T-helper 2 cell treated with Interferon-gamma antibody and Interleukin-4, amounts not matched to agents 5 μg/mL and 100 μg/mL, for 36 hours (primary cell): Measurements from ENCODE around the gene U2AF1.
"Not testable (repeated sequence)": the region's sequence is repeated elsewhere in the genome, so short reads cannot be mapped to it uniquely, and the experiment has no call there.

Experiments used
- DNase-seq: peaks from one replicate; pipeline ENCODE4 v3.0.0; 2021; ENCODE audit warnings: low spot score
- H3K27ac Mint-ChIP-seq: one replicate; pipeline ENCODE4 v1.8.0; 2021; ENCODE audit warnings: mild to moderate bottlenecking, mixed read lengths
- H3K27me3 Mint-ChIP-seq: one replicate; pipeline ENCODE4 v1.8.0; 2021; ENCODE audit warnings: low read depth, mixed read lengths
- H3K36me3 Mint-ChIP-seq: one replicate; pipeline ENCODE4 v1.8.0; 2021; ENCODE audit warnings: low read depth, mixed read lengths
- H3K4me1 Mint-ChIP-seq: one replicate; pipeline ENCODE4 v1.8.0; 2021; ENCODE audit warnings: low read depth, mixed read lengths
- H3K4me3 Mint-ChIP-seq: one replicate; pipeline ENCODE4 v1.8.0; 2022; ENCODE audit warnings: mild to moderate bottlenecking, moderate library complexity, mixed read lengths
- H3K9me3 Mint-ChIP-seq: one replicate; pipeline ENCODE4 v1.8.0; 2021; ENCODE audit warnings: mixed read lengths

U2AF1 gene, protein sequence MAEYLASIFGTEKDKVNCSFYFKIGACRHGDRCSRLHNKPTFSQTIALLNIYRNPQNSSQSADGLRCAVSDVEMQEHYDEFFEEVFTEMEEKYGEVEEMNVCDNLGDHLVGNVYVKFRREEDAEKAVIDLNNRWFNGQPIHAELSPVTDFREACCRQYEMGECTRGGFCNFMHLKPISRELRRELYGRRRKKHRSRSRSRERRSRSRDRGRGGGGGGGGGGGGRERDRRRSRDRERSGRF

DNA sequence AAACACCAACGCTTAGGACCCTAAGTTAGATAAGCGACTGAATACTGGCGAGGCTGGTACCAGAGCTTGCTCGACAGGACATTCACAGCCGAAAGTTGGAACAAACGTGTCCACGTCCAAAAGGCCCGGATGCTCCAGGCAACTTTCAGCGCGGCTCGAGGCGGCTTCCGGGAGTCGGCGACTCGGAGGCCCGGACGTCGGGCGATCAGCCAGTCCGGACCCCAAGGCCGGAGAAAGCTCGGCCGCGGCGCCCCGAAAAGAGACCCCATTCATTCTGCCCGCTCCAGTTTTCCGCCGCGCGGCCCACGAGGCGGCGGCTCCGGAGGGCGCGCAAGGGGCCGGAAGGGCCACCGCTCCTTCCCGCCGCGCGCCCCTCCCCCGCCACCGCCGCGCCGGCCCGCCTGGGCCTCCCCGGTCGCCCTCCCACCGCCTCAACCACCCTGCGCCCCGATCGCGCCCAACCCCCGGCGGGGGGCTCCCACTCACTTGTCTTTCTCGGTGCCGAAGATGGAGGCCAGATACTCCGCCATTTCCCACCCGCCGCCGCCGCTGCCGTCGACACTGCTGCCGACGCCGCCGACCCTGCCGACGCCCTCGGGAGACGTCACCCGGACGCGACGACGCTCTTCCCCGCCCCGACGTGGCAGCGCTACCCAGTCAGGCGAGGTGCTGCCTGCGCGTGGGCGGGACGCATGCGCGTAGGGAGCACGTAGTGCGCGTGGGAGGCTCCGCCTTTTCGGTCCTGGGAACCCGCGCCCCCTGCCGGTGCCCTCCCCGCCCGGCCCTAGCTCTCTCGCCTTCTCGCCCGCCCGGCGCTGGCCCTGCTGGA, at the start of gene U2AF1:
TSS of gene U2AF1 (minus strand) at position 606 of the 829 bp plus-strand sequence. CDS start at position 530, 76 bp downstream.
- H3K27ac Mint-ChIP-seq, H3K27me3 Mint-ChIP-seq, H3K4me3 Mint-ChIP-seq, H3K9me3 Mint-ChIP-seq, H3K4me1 Mint-ChIP-seq, DNase-seq, H3K36me3 Mint-ChIP-seq: not testable (repeated sequence)

DNA sequence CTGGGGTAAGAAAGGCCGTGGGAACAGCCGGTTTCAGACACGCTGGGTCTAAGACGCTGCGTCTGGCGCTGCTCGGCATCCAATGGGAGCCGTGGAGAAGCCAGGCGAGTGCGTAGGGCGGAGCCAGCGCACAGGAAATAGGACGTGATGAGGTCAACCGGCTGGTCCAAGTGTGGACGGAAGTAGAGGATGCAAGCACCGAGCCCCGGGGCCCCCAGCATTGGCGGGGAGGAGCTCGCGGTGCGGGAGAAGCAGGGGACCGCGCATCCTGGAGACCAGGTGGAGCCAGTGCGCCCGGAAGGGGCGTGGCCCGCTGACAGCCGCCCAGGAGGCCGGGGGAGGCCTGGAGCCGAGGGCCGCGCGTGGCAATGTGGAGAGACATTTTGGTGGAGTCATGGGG, 46.2 kb upstream of the U2AF1 start:
- not testable (repeated sequence) for H3K9me3 Mint-ChIP-seq, H3K4me1 Mint-ChIP-seq, H3K27me3 Mint-ChIP-seq, H3K36me3 Mint-ChIP-seq, DNase-seq, H3K4me3 Mint-ChIP-seq, H3K27ac Mint-ChIP-seq

DNA sequence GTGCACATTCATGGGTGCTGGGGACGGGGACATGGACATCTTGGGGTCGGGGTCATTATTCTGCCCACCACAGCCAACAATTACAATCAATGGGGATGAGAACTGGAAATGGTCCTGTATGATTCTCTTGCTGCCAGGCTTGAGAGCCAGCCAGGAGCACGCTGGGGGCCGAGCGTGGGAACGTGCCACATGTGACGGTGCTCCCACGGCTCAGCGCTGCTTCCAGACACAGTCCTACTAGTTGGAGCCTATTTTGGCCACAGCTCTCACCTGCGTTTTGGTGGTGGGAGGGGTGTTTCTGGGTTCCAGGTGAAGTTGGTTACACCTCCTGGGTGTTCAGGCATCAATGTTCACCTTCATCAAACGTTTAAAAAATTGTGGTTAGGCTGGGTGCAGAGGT, 42.0 kb upstream of the U2AF1 start:
- not testable (repeated sequence) for H3K4me1 Mint-ChIP-seq, DNase-seq, H3K27me3 Mint-ChIP-seq, H3K27ac Mint-ChIP-seq, H3K4me3 Mint-ChIP-seq, H3K36me3 Mint-ChIP-seq, H3K9me3 Mint-ChIP-seq

DNA sequence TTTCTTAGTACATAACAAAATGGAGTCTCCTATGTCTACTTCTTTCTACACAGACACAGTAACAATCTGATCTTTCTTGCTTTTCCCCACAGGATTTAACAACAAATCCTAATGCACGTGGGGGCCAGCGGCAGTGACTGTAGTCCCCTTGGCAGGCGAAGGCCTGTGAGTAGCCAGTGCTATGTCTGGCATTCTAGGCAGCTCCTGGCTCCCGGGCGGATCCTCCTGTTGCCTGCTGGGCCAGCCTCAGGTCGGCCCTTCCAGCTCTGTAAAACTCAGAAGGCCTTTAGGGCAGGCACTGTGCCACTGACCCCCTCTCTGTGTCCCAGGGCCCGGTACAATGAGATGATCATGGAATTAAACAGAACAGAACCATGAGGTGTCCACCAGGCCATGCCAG, 40.6 kb upstream of the U2AF1 start:
- not testable (repeated sequence) for H3K4me1 Mint-ChIP-seq, H3K27me3 Mint-ChIP-seq, H3K27ac Mint-ChIP-seq, DNase-seq, H3K9me3 Mint-ChIP-seq, H3K4me3 Mint-ChIP-seq, H3K36me3 Mint-ChIP-seq

DNA sequence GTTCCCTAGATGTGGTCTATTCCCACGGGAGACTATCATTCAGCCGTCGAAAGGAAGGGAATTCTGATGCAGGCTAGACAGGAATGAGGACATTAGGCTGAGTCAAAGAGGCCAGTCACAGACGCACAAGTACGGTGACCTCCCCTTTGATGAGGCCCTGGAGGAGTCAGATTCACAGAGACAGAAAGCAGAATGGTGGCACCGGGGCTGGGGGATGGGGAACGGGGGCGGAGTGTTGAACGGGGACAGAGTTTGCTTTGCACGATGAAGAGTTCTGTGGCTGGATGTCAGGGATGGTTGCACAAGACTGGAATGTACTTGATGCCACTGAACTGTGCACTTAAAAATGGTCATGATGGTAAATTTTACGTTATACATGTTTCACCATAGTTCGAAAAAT, 39.3 kb upstream of the U2AF1 start:
- H3K27me3 Mint-ChIP-seq, H3K4me3 Mint-ChIP-seq, H3K4me1 Mint-ChIP-seq, H3K9me3 Mint-ChIP-seq, H3K27ac Mint-ChIP-seq, DNase-seq, H3K36me3 Mint-ChIP-seq: not testable (repeated sequence)

DNA sequence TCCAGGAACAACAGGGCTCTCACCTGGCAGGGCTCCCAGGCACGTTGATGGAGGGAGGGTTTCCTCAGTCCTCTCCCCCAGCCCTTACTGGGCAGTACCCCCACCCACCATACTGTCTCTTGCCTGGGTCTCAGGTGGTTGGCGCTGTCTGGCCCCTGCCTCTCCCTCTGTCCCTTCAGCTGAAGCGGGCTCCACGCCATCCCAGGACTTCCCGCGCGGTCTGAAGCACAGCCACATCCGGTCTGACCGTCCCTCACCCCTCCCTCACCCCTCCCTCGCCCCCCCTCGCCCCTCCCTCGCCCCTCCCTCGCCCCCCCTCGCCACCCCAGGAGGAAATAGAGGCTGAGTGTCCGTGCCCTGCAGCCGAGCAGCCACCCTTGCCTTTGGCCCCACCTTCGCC, 34.0 kb upstream of the U2AF1 start:
- H3K36me3 Mint-ChIP-seq, H3K4me1 Mint-ChIP-seq, H3K27ac Mint-ChIP-seq, H3K4me3 Mint-ChIP-seq, H3K9me3 Mint-ChIP-seq, DNase-seq, H3K27me3 Mint-ChIP-seq: not testable (repeated sequence)

DNA sequence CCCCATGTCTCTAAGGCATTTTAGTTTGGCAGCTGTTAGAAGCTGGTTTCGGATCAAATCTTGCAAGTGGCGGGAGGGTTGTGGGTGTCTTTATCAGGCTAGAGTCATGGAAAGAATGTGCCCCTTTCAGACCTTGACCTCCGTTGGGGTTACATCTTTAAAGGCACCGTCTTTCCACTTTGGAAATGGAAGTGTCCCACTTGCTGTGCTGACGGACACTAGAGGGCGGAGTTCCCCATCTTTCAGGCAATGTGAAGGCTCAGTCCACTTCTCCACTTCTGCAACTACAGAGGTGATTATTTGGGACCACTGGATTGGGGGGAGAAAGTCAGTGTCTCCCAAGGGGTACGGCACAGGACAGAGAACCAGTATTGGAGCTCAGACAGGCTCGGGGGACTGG, 31.6 kb upstream of the U2AF1 start:
- not testable (repeated sequence) for H3K9me3 Mint-ChIP-seq, H3K27me3 Mint-ChIP-seq, H3K4me1 Mint-ChIP-seq, H3K36me3 Mint-ChIP-seq, DNase-seq, H3K27ac Mint-ChIP-seq, H3K4me3 Mint-ChIP-seq

DNA sequence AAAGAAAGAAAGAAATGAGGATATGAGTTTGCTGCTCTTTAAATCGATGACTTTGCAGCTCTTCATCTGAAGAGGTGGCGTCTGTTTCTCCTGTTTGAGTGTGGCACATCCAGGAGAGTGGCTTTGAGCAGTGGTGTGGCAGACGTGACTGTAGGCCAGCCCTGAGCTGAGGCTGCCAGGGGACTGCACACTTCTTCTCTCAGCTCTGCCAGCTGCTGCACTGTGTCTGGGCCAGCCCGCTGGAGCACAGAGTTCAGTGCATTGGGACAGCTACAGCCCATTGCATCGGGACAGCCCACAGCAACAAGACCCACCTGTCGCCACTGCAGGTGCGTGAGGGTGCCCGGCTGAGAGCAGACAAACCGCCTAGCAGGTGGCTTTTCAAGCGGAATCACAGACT, 27.1 kb upstream of the U2AF1 start:
- not testable (repeated sequence) for H3K27me3 Mint-ChIP-seq, H3K4me3 Mint-ChIP-seq, H3K4me1 Mint-ChIP-seq, H3K27ac Mint-ChIP-seq, DNase-seq, H3K9me3 Mint-ChIP-seq, H3K36me3 Mint-ChIP-seq

DNA sequence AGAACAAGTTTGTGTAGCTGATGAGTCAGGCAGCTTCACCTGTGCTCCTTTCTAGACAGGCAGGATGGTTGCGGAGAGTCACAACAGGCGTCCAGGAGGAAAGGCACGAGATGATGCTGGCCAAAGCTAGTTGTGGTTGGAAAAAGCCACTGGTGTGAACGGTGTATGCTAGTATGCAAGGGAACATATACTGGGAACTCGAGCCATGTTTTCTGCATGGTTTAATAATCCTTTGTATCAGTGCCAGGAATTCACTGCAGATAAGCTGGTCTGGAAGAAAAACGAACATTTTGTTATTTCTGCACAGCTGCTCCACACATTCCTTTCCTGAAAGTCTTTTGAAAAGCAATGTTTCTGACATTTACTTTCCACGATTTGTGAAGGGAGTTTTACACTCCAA, 22.7 kb upstream of the U2AF1 start:
- not testable (repeated sequence) for H3K27ac Mint-ChIP-seq, H3K4me1 Mint-ChIP-seq, H3K27me3 Mint-ChIP-seq, H3K4me3 Mint-ChIP-seq, DNase-seq, H3K36me3 Mint-ChIP-seq, H3K9me3 Mint-ChIP-seq

DNA sequence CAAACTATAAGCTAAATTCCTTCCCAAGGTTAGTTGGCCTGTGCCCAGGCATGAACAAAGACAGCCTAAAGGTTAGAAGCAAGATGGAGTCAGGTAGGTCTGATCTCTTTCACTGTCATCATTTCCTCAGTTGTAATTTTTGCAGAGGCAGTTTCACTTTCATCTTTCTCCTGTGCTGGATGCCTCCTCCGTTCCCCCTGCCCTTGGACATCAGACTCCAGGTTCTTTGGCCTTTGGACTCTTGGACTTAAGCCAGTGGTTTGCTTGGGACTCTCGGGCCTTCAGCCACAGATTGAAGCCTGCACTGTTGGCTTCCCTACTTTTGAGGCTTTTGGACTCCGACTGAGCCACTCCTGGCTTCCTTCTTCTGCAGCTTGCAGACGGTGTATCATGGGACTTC, 8.6 kb upstream of the U2AF1 start:
- not testable (repeated sequence) for H3K27me3 Mint-ChIP-seq, DNase-seq, H3K9me3 Mint-ChIP-seq, H3K36me3 Mint-ChIP-seq, H3K27ac Mint-ChIP-seq, H3K4me1 Mint-ChIP-seq, H3K4me3 Mint-ChIP-seq

DNA sequence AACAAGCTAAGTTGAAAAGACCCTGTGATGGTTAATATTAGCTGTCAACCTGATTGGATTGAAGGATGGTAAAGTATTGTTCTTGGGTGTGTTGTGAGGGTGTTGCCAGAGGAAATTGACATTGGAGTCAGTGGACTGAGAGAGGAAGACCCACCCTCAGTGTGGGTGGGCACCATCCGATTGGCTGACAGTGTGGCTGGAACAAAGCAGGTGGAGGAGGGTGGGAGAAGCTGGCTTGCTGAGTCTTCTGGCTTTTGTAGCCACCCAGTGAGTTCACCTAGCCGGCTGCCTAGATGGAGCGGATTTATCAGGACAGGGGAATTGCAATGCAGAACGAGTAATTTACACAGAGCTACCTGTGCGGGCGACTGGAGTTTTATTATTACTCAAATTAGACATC, 7.1 kb upstream of the U2AF1 start:
- not testable (repeated sequence) for H3K4me3 Mint-ChIP-seq, DNase-seq, H3K4me1 Mint-ChIP-seq, H3K27me3 Mint-ChIP-seq, H3K36me3 Mint-ChIP-seq, H3K27ac Mint-ChIP-seq, H3K9me3 Mint-ChIP-seq

DNA sequence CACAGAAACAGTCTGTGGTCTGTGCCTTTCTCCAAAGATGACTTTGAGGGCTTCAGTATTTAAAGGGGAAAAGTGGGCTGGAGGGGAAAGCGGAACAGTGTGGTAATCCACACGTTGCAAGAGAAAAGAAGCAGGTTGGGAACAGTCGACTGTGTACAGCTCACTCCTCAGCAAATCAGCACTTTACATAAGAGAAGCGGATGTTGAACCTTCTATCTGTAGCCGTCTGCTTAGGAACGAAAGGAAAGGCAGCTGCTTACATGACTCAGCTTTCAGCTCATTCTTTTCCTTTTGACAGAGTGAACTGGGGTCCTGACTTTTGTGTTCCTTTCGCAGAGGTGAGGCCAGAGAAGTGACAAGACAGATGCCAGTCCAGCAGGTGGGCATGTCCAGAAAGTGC, 1.6 kb upstream of the U2AF1 start:
- not testable (repeated sequence) for H3K4me1 Mint-ChIP-seq, H3K27me3 Mint-ChIP-seq, H3K9me3 Mint-ChIP-seq, H3K4me3 Mint-ChIP-seq, H3K27ac Mint-ChIP-seq, DNase-seq, H3K36me3 Mint-ChIP-seq

DNA sequence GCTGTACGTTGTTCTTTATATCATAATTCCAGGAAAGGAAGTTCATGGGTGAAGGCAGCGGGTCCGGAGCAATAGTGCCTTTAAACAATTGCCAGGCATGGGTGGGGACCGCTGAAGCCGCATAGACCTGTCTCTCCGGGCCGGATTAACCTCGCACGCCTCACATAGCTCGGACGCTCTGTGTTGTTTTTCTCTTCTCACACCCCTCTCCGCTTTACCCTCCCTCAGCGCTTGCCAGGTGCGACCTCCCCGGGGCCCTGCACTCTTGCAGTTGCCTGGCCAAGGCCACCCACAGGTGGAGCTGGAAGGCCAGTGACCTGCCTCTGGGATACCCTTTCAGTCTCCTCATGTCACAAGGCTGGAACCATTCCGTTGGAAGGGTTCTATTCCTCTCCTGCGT, 807 bp upstream of the U2AF1 start:
- DNase-seq, H3K4me1 Mint-ChIP-seq: not testable (repeated sequence)

DNA sequence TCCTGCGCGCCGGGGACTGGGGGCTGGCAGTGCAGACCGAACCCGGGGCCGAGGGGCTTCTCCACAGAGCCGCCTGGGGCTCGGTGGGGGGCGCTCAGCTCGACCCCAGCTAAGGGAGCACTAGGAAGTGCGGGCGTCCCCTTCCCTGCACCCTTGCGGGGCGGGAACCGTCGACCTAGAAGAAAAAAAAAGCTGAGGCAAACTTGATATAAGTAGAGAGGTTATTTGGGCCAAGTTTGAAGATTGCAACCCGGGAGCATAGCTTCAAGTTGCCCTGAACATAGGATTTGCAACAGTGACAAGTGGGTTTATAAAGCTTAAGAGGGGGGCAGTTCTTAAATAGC, 396 bp upstream of the U2AF1 start:
- H3K4me3 Mint-ChIP-seq, H3K27me3 Mint-ChIP-seq, DNase-seq, H3K9me3 Mint-ChIP-seq, H3K36me3 Mint-ChIP-seq, H3K4me1 Mint-ChIP-seq, H3K27ac Mint-ChIP-seq: not testable (repeated sequence)

More for the DNA sequence above, 807 bp upstream of the U2AF1 start:
- H3K4me3 Mint-ChIP-seq, H3K36me3 Mint-ChIP-seq, H3K27me3 Mint-ChIP-seq, H3K9me3 Mint-ChIP-seq, H3K27ac Mint-ChIP-seq: not testable (repeated sequence)

DNA sequence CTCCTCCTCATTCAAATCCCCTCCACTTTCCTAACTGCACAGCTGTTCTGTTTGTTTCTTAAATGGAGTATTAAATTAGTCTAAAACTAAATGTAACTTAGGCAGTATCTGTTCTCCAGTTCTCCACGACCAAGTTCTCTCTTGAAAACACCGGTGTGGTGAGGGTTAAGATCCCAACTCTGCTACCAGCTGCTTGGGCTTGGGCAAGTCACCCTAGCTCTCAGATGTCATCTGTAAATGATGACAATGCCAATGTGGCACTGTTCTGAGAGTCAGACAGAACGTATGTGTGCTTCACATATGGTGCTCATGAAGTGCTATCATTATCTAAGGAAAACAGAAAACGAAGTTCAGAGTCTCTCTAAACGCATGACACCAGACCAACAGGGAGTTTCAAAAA, 2.7 kb downstream of the U2AF1 start:
- not testable (repeated sequence) for H3K27me3 Mint-ChIP-seq, H3K36me3 Mint-ChIP-seq, H3K27ac Mint-ChIP-seq, H3K4me3 Mint-ChIP-seq, H3K9me3 Mint-ChIP-seq, H3K4me1 Mint-ChIP-seq, DNase-seq
